ENCODE results near the gene NOTCH2. TPM values are rescaled to one million over a fixed set of nuclear protein-coding genes. Genes with fewer than 3 reads are reported as not detected.

NOTCH2 gene
- total and polyA plus RNA-seq, 2 donors (not counting 1 experiment from before 2014, with no cell fraction given), result 32.1 to 184 TPM

DNA sequence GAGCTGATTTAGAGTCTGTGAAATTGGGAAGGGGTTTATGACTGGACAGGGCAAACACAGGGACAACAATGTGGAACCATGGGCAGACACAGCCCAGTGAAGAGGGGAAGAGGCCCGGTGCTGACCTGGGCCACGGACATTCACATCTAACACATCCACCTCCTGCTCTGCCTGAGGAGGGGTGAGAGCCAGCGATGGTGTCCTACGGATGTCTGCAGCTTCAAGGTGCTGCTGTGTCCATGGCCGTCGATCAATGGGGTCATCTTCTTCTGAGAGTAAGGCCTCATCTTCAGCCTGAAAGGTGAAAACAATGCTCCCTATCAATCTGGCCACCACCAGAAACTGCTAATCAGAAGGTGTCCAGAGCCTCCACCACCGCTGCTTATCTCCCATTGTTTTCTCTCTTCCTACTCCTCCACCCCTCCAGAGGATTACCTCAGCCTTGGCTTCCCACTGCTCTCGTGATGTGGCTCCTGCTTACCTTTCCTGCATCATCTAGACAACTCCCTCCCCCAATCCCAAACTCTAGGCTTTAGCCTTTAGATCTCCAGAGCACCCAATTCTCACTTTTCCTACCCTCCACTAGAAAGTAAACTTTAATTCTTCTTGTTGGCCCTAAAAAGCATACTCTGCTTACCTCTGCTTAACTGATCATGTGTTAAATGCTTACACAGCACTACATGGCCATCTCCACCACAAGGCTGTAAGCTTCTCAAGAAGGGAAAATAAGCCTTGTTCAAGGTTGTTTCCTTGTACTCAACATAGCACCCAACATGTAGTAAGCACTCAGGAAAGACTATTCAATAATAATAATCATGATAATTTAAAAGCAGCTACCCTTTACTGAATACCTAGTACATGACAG lies 149.1 kb downstream of the NOTCH2 start:
- Histone ChIP-seq H3K4me2 (replicated peaks; ENCODE audit: low read depth, low read length, poor library complexity, severe bottlenecking) (no peak overlapping the region), H2AFZ (ENCODE audit: insufficient read depth, low read depth, low read length, poor library complexity, severe bottlenecking) (no peak overlapping the region), H4K20me1 (ENCODE audit: control insufficient read depth, insufficient read depth, low read length, poor library complexity, severe bottlenecking) (peaks cover 7% of the 10 kb centered on the region), H3K36me3 (replicated peaks in 1 of 2; ENCODE audit: control extremely low read depth in 1 of 2, control insufficient read depth in 1 of 2, extremely low read depth in 1 of 2, insufficient read depth in 2 of 2, low read length in 1 of 2) (peaks cover 7 to 97% of the 10 kb centered on the region in 2 experiments), H3K9me3 (ENCODE audit: control extremely low read depth in 1 of 3, control insufficient read depth in 2 of 3, insufficient read depth in 1 of 3, low read length in 2 of 3) (no peaks in the 10 kb centered on the region), H3K9ac (ENCODE audit: low read length) (no peak overlapping the region), H3K4me1 (ENCODE audit: control insufficient read depth in 2 of 2, insufficient read depth in 2 of 2, low read length in 2 of 2) (no peaks in the 10 kb centered on the region), H3K27me3 (replicated peaks in 1 of 4; ENCODE audit: control extremely low read depth in 1 of 4, control insufficient read depth in 3 of 4, insufficient read depth in 4 of 4, low read length in 3 of 4) (no peaks in the 10 kb centered on the region), H3K4me3 (ENCODE audit: control extremely low read depth in 1 of 5, extremely low read depth in 1 of 5, insufficient read depth in 1 of 5, low read depth in 2 of 5, low read length in 4 of 5) (no peak overlapping the region), H3K79me2 (ENCODE audit: control insufficient read depth, insufficient read depth, low read length) (no peaks in the 10 kb centered on the region), H3K27ac (ENCODE audit: low read length in 2 of 2) (no peak overlapping the region)
- POLR2A ChIA-PET, result no interaction called here
- Mint-ChIP-seq H3K27me3 (no peaks in the 10 kb centered on the region), H3K27ac (no peak overlapping the region), H3K4me1 (no peaks in the 10 kb centered on the region), H3K4me3 (no peak overlapping the region), H3K9me3 (ENCODE audit: insufficient read depth) (no peaks in the 10 kb centered on the region)
- intact Hi-C loops (cut with micrococcal nuclease), result no loop called here
- ATAC-seq (ENCODE audit: low read depth) (no peak), DNase-seq (no peak)
- CTCF ChIA-PET, result interaction anchor here (1.1 kb wide), 1 partner anchor 7 kb away, joined by 3 read pairs; no protein-coding TSS in a partner anchor
- TF ChIP-seq, protein P1, sequence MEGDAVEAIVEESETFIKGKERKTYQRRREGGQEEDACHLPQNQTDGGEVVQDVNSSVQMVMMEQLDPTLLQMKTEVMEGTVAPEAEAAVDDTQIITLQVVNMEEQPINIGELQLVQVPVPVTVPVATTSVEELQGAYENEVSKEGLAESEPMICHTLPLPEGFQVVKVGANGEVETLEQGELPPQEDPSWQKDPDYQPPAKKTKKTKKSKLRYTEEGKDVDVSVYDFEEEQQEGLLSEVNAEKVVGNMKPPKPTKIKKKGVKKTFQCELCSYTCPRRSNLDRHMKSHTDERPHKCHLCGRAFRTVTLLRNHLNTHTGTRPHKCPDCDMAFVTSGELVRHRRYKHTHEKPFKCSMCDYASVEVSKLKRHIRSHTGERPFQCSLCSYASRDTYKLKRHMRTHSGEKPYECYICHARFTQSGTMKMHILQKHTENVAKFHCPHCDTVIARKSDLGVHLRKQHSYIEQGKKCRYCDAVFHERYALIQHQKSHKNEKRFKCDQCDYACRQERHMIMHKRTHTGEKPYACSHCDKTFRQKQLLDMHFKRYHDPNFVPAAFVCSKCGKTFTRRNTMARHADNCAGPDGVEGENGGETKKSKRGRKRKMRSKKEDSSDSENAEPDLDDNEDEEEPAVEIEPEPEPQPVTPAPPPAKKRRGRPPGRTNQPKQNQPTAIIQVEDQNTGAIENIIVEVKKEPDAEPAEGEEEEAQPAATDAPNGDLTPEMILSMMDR (IDR thresholded peaks at IDR 0.05), result no peak
- TF ChIP-seq EZH2 (IDR thresholded peaks at IDR 0.05; ENCODE audit: borderline replicate concordance, insufficient read depth, low read depth, low read length, poor library complexity, severe bottlenecking), result no peak
- 97% methylated on average over 6 of the region's 8 CpGs for WGBS (ENCODE audit: insufficient coverage)

DNA sequence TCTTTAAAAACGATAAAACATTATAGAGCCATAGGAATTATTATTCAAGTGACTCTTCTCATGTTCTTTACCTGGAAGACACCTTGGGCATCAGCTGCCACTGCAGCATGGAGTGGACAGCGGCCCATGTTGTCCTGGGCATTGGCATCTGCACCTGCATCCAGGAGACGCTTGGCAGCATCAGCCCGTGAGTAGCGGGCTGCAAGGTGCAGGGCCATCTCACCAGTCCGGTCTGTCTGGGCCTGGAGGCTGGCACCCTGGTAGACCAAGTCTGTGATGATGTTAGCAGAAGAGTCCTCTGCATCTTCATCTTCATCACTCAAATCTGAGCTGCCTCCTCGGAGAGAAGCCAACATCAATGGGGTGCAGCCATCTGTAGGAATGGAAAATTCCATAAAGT lies 150.2 kb downstream of the NOTCH2 start:
- Mint-ChIP-seq H3K27ac (no peak overlapping the region), H3K4me1 (no peaks in the 10 kb centered on the region), H3K4me3 (no peak overlapping the region), H3K27me3 (no peaks in the 10 kb centered on the region), H3K9me3 (ENCODE audit: insufficient read depth) (no peaks in the 10 kb centered on the region)
- H4K20me1 ChIP-seq (ENCODE audit: control insufficient read depth, insufficient read depth, low read length, poor library complexity, severe bottlenecking), result no peaks in the 10 kb centered on the region
- 94% methylated on average over 5 of the region's 7 CpGs for WGBS (ENCODE audit: insufficient coverage)
- no peak overlapping the region for H3K9ac ChIP-seq (ENCODE audit: low read length)
- no peak overlapping the region for H3K27ac ChIP-seq (ENCODE audit: low read length in 2 of 2)
- no peak for DNase-seq
- H3K4me3 ChIP-seq (ENCODE audit: control extremely low read depth in 1 of 5, extremely low read depth in 1 of 5, insufficient read depth in 1 of 5, low read depth in 2 of 5, low read length in 4 of 5), result no peak overlapping the region
- no peaks in the 10 kb centered on the region for H3K9me3 ChIP-seq (ENCODE audit: control extremely low read depth in 1 of 3, control insufficient read depth in 2 of 3, insufficient read depth in 1 of 3, low read length in 2 of 3)
- peaks cover 5 to 97% of the 10 kb centered on the region in 2 experiments for H3K36me3 ChIP-seq (replicated peaks in 1 of 2; ENCODE audit: control extremely low read depth in 1 of 2, control insufficient read depth in 1 of 2, extremely low read depth in 1 of 2, insufficient read depth in 2 of 2, low read length in 1 of 2)
- no peak for TF ChIP-seq EZH2 (IDR thresholded peaks at IDR 0.05; ENCODE audit: borderline replicate concordance, insufficient read depth, low read depth, low read length, poor library complexity, severe bottlenecking)
- TF ChIP-seq, protein P1 (IDR thresholded peaks at IDR 0.05), result no peak
- H3K79me2 ChIP-seq (ENCODE audit: control insufficient read depth, insufficient read depth, low read length), result no peaks in the 10 kb centered on the region
- H2AFZ ChIP-seq (ENCODE audit: insufficient read depth, low read depth, low read length, poor library complexity, severe bottlenecking), result no peak overlapping the region
- CTCF ChIA-PET, result interaction anchor here (1.1 kb wide), 1 partner anchor 9 kb away, joined by 3 read pairs; no protein-coding TSS in a partner anchor
- no peaks in the 10 kb centered on the region for H3K4me1 ChIP-seq (ENCODE audit: control insufficient read depth in 2 of 2, insufficient read depth in 2 of 2, low read length in 2 of 2)
- no peak overlapping the region for H3K4me2 ChIP-seq (replicated peaks; ENCODE audit: low read depth, low read length, poor library complexity, severe bottlenecking)
- POLR2A ChIA-PET, result no interaction called here
- H3K27me3 ChIP-seq (replicated peaks in 1 of 4; ENCODE audit: control extremely low read depth in 1 of 4, control insufficient read depth in 3 of 4, insufficient read depth in 4 of 4, low read length in 3 of 4), result no peaks in the 10 kb centered on the region
- intact Hi-C loops (cut with micrococcal nuclease), result no loop called here
- no peak for ATAC-seq (ENCODE audit: low read depth)
